ENCODE results near the gene PCA3. TPM values are rescaled to one million over a fixed set of nuclear protein-coding genes. Genes with fewer than 3 reads are reported as not detected.

The PCA3 gene
- total and polyA plus RNA-seq, 9 of the 15 experiments (the other 6 are each of a cell fraction or from before 2014, with no cell fraction given), result not detected

DNA sequence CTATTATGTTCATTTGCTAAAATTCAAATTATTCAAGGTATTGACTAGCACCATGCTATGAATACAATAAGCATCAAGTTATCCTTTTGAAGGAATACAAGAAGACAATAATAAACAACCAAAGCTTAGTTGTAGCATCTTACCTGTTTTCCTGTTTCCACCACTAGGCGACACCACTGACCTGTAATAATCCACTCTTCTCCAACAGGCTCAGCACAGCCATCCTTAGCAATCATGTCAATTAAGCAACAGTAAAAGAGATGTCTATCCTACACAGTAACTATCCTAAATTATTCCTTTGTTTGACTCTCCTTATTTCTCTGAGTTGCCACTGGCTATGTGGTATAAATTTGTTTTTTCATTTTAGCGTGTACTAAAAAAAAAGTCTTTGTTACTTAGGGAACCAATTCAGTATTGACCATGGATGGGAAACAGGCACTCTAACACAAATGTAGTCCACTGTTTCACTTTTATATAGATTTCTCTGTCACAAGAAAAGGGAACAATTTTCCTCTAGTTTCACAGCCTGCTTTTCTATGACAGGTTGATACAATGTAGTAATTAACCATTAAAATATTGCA lies 46.2 kb downstream of the PCA3 start:
- peak; percentile 10 to 51 (median 18) for DNase-seq (ENCODE audit: extremely low read depth in 1 of 4, low spot score in 3 of 4)
- no peak for TF ChIP-seq SREBF1 (IDR thresholded peaks at IDR 0.05; ENCODE audit: borderline replicate concordance, low read depth, low read length)
- no peak for TF ChIP-seq ZNF212 (CRISPR knock-in tag; IDR thresholded peaks at IDR 0.05)
- peak; percentile 43; the same call in 1 of the 2 replicates for TF ChIP-seq DEAF1 (CRISPR knock-in tag; IDR thresholded peaks at IDR 0.05)
- TF ChIP-seq MYBL2 (IDR thresholded peaks at IDR 0.05; ENCODE audit: low read depth), result no peak
- TF ChIP-seq MYBL2 (CRISPR knock-in tag; IDR thresholded peaks at IDR 0.05; ENCODE audit: borderline replicate concordance), result no peak
- 0 out of 2 replicates have a peak, but pooled peaks have one; percentile 35 for TF ChIP-seq SMC3 (conservative IDR thresholded peaks at IDR 0.05; ENCODE audit: insufficient read depth, low read depth, low read length)
- no peak for TF ChIP-seq GTF2B (IDR thresholded peaks at IDR 0.05; ENCODE audit: extremely low read depth, insufficient read length)
- TF ChIP-seq REST (IDR thresholded peaks at IDR 0.05; ENCODE audit: borderline replicate concordance), result peak; percentile 48; the same call in 1 of the 2 replicates
- TF ChIP-seq REST (CRISPR knock-in tag; IDR thresholded peaks at IDR 0.05; ENCODE audit: low read depth), result no peak
- TF ChIP-seq GATA2 (CRISPR knock-in tag; IDR thresholded peaks at IDR 0.05), result no peak

More for the DNA sequence above, 46.2 kb downstream of the PCA3 start:
- Histone ChIP-seq H2AFZ (ENCODE audit: low read depth, low read length) (no peak overlapping the region), H3K79me2 (ENCODE audit: control insufficient read depth, insufficient read depth, low read length) (no peaks in the 10 kb centered on the region), H4K20me1 (replicated peaks; ENCODE audit: control insufficient read depth, insufficient read depth, low read length) (no peaks in the 10 kb centered on the region), H3K27ac (ENCODE audit: extremely low read depth, low read depth, low read length) (no peak overlapping the region), H3K27me3 (ENCODE audit: control insufficient read depth in 2 of 2, insufficient read depth in 2 of 2, low read length in 2 of 2) (no peaks in the 10 kb centered on the region; a peak in 1 of 5 replicates), H3K9ac (ENCODE audit: insufficient read depth in 1 of 2, low read depth in 2 of 2, low read length in 2 of 2) (no peak overlapping the region), H3K4me3 (no peak overlapping the region), H3K4me1 (replicated peaks in 1 of 2; ENCODE audit: control insufficient read depth in 2 of 2, insufficient read depth in 2 of 2, low read length in 2 of 2) (no peaks in the 10 kb centered on the region), H3K4me2 (ENCODE audit: insufficient read depth, low read length) (no peak overlapping the region), H3K9me1 (ENCODE audit: control insufficient read depth, insufficient read depth, low read length) (no peaks in the 10 kb centered on the region), H3K9me3 (replicated peaks; ENCODE audit: control insufficient read depth, insufficient read depth, low read depth, low read length) (no peaks in the 10 kb centered on the region), H3K36me3 (ENCODE audit: control insufficient read depth, insufficient read depth, low read length) (no peaks in the 10 kb centered on the region)
- POLR2A ChIA-PET, result interaction anchor here (0.6 kb wide), 2 partner anchors 23 to 187 kb away, joined by 3 to 4 read pairs; no protein-coding TSS in a partner anchor
- no TSS peak for BruUV-seq (replicated peaks)
- CTCF ChIA-PET (ENCODE audit: low intra/inter-chr PET ratio), result interaction anchor here (0.6 to 1.1 kb wide), 2 partner anchors 175 to 186 kb away, joined by 3 to 5 read pairs; no protein-coding TSS in a partner anchor
- FAIRE-seq (peak; percentile 23), ATAC-seq (peak; percentile 72)
- in situ Hi-C loops (cut with MboI) (loop anchor here (25.0 kb wide), 1 partner anchor 177 kb away; no protein-coding TSS in a partner anchor), intact Hi-C loops (cut with micrococcal nuclease) (loop anchor here (1.0 to 2.0 kb wide), 2 partner anchors 176 to 340 kb away; no protein-coding TSS in a partner anchor)
- WGBS (ENCODE audit: insufficient coverage, low coverage, missing lambda C conversion rate), result 0% methylated on average over 2 of the region's 2 CpGs
